Stomach (tissue), 4 donors: ENCODE measurements around the gene SIX2.

Source experiments
- EP300 ChIP-seq: sonication (generic); formaldehyde crosslinking; IDR thresholded peaks from one replicate; pipeline ENCODE4 v1.6.1; 2017; ENCODE audit warnings: antibody characterized with exemption
- POLR2AphosphoS5 ChIP-seq, 3 donors: sonication (generic); formaldehyde crosslinking; IDR thresholded peaks; one replicate each; pipeline ENCODE4 v1.6.1; 2016; ENCODE audit warnings: antibody characterized with exemption in 3 of 3
- TF ChIP-seq, protein P1 (sequence below), 7 experiments: fragments of 450-650 bp in 4 of 7; fragments of 200-600 bp in 3 of 7; sonication (generic) in 3 of 7; IDR thresholded peaks; one replicate each; pipeline ENCODE4 v1.5.1; 2016 to 2019; ENCODE audit warnings: antibody characterized with exemption in 7 of 7, control low read depth in 2 of 7, mild to moderate bottlenecking in 1 of 7

- TF ChIP-seq, protein P1, sequence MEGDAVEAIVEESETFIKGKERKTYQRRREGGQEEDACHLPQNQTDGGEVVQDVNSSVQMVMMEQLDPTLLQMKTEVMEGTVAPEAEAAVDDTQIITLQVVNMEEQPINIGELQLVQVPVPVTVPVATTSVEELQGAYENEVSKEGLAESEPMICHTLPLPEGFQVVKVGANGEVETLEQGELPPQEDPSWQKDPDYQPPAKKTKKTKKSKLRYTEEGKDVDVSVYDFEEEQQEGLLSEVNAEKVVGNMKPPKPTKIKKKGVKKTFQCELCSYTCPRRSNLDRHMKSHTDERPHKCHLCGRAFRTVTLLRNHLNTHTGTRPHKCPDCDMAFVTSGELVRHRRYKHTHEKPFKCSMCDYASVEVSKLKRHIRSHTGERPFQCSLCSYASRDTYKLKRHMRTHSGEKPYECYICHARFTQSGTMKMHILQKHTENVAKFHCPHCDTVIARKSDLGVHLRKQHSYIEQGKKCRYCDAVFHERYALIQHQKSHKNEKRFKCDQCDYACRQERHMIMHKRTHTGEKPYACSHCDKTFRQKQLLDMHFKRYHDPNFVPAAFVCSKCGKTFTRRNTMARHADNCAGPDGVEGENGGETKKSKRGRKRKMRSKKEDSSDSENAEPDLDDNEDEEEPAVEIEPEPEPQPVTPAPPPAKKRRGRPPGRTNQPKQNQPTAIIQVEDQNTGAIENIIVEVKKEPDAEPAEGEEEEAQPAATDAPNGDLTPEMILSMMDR (IDR thresholded peaks at IDR 0.05): no peak
- TF ChIP-seq EP300: no peak
- TF ChIP-seq POLR2AphosphoS5 (IDR thresholded peaks at IDR 0.05): no peak
Measured at GRCh38 chr2:45013229-45014015, 4.2 kb upstream of the SIX2 start.
